Stimulated activated CD4-positive, alpha-beta T cell treated with anti-CD3 and anti-CD28 coated beads, Interleukin-15, amount 100 ng/mL, for 24 hours (primary cell): Measurements from ENCODE around the gene TMPRSS13.
"Not testable (repeated sequence)": the region's sequence is repeated elsewhere in the genome, so short reads cannot be mapped to it uniquely, and the experiment has no call there.

Source experiments
- DNase-seq: peaks from one replicate; pipeline ENCODE4 v3.0.0-alpha.2; 2020

TMPRSS13 gene

GRCh38 chr11:117869604-117870003 is 59.6 kb downstream of the TMPRSS13 start:
- no peak for DNase-seq

GRCh38 chr11:117868815-117869561 is 60.2 kb downstream of the TMPRSS13 start:
- no peak for DNase-seq

GRCh38 chr11:117868088-117868487 is 61.1 kb downstream of the TMPRSS13 start:
- DNase-seq, result no peak

GRCh38 chr11:117866526-117866925 is 62.7 kb downstream of the TMPRSS13 start:
- DNase-seq, result no peak

GRCh38 chr11:117865546-117865945 is 63.7 kb downstream of the TMPRSS13 start:
- DNase-seq, result not testable (repeated sequence)

GRCh38 chr11:117863383-117863782 is 65.8 kb downstream of the TMPRSS13 start:
- no peak for DNase-seq

GRCh38 chr11:117862753-117863152 is 66.4 kb downstream of the TMPRSS13 start:
- no peak for DNase-seq

- DNase-seq, result no peak
Measured at GRCh38 chr11:117862019-117862725, 67.0 kb downstream of the TMPRSS13 start.

GRCh38 chr11:117861151-117862018 is 67.8 kb downstream of the TMPRSS13 start:
- DNase-seq, result no peak

- no peak for DNase-seq
Measured at GRCh38 chr11:117860139-117860538, 69.1 kb downstream of the TMPRSS13 start.

- DNase-seq, result no peak
Measured at GRCh38 chr11:117859488-117860112, 69.6 kb downstream of the TMPRSS13 start.

- DNase-seq, result no peak
Measured at GRCh38 chr11:117859061-117859460, 70.1 kb downstream of the TMPRSS13 start.

- no peak for DNase-seq
Measured at GRCh38 chr11:117857734-117858414, 71.3 kb downstream of the TMPRSS13 start.

GRCh38 chr11:117855912-117856651 is 73.1 kb downstream of the TMPRSS13 start:
- no peak for DNase-seq

GRCh38 chr11:117855186-117855845 is 73.9 kb downstream of the TMPRSS13 start:
- DNase-seq, result no peak

- DNase-seq, result no peak
Measured at GRCh38 chr11:117852309-117852708, 76.9 kb downstream of the TMPRSS13 start.

GRCh38 chr11:117851852-117852251 is 77.3 kb downstream of the TMPRSS13 start:
- no peak for DNase-seq

- DNase-seq, result no peak
Measured at GRCh38 chr11:117851106-117851505, 78.1 kb downstream of the TMPRSS13 start.
